Subcutaneous abdominal adipose tissue (tissue), 5 donors: ENCODE data around the gene PPID.
"Not testable (repeated sequence)": the region's sequence is repeated elsewhere in the genome, so short reads cannot be mapped to it uniquely, and the experiment has no call there.

Experiments
- H3K27ac ChIP-seq: one replicate; pipeline ENCODE4 v1.7.0; 2013; ENCODE audit warnings: low read depth, mild to moderate bottlenecking, inconsistent platforms, low read length, moderate library complexity
- H3K27me3 ChIP-seq, 5 donors: one replicate each; pipeline ENCODE4 v1.7.0; 2013; ENCODE audit warnings: low read length in 5 of 5, inconsistent platforms in 1 of 5; ENCODE audit not compliant: control insufficient read depth in 5 of 5, insufficient read depth in 4 of 5
- H3K36me3 ChIP-seq, 5 donors: one replicate each; pipeline ENCODE4 v1.7.0; 2013; ENCODE audit warnings: low read length in 5 of 5; ENCODE audit not compliant: control insufficient read depth in 5 of 5, insufficient read depth in 5 of 5
- H3K4me1 ChIP-seq, 5 donors: one replicate each; pipeline ENCODE4 v1.7.0; 2013; ENCODE audit warnings: low read length in 5 of 5, mild to moderate bottlenecking in 3 of 5, moderate library complexity in 1 of 5; ENCODE audit not compliant: control insufficient read depth in 5 of 5, insufficient read depth in 5 of 5
- H3K4me3 ChIP-seq, 5 donors: one replicate each; pipeline ENCODE4 v1.7.0; 2013; ENCODE audit warnings: low read length in 5 of 5, low read depth in 1 of 5
- H3K9ac ChIP-seq, 5 donors: one replicate each; pipeline ENCODE4 v1.7.0; 2013; ENCODE audit warnings: low read length in 5 of 5, mild to moderate bottlenecking in 4 of 5, moderate library complexity in 3 of 5
- H3K9me3 ChIP-seq, 5 donors: one replicate each; pipeline ENCODE4 v1.7.0; 2013; ENCODE audit warnings: low read length in 5 of 5; ENCODE audit not compliant: control insufficient read depth in 5 of 5
- donor health status: healthy.
- donor health status: healthy.
- donor health status: healthy.
- donor health status: healthy.
- donor health status: healthy.

Gene PPID

DNA sequence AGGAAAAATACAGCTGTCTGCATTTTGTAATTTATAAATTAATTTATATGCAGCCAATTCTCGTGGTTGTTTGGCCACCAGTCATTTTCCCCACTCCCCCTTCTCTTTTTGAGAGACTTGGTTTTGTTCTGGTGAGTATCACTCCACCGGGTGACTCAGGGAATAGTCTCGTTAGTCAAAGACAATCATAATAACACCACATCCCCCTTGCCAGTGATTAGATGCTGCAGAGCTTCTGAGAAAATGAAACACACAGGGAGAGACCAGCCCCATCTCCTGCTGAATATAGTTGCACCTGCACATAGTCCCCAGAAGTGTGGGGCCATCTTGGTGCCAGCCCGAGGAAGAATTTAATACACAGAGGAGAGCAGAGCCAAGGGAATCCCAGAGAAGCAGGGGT, 37.7 kb upstream of the PPID start:
- no peak overlapping the region for H3K9ac ChIP-seq
- H3K27me3 ChIP-seq = no peaks in the 10 kb centered on the region
- H3K4me1 ChIP-seq = peaks cover 0 to 4% (median 0%) of the 10 kb centered on the region in 5 donors
- no peaks in the 10 kb centered on the region for H3K9me3 ChIP-seq
- H3K4me3 ChIP-seq = no peak overlapping the region
- no peak overlapping the region for H3K27ac ChIP-seq
- H3K36me3 ChIP-seq = no peaks in the 10 kb centered on the region

- not testable (repeated sequence) for H3K9ac ChIP-seq, H3K27me3 ChIP-seq, H3K36me3 ChIP-seq, H3K27ac ChIP-seq, H3K4me3 ChIP-seq, H3K9me3 ChIP-seq, H3K4me1 ChIP-seq
Observed at GRCh38 chr4:158759539-158759938, 36.3 kb upstream of the PPID start.

GRCh38 chr4:158758703-158759102, 35.5 kb upstream of the PPID start:
- Histone ChIP-seq H3K4me3 (no peak overlapping the region), H3K4me1 (peaks cover 0 to 13% (median 0%) of the 10 kb centered on the region in 5 donors), H3K9ac (no peak overlapping the region), H3K9me3 (no peaks in the 10 kb centered on the region), H3K27ac (no peak overlapping the region), H3K36me3 (no peaks in the 10 kb centered on the region), H3K27me3 (no peaks in the 10 kb centered on the region)

DNA sequence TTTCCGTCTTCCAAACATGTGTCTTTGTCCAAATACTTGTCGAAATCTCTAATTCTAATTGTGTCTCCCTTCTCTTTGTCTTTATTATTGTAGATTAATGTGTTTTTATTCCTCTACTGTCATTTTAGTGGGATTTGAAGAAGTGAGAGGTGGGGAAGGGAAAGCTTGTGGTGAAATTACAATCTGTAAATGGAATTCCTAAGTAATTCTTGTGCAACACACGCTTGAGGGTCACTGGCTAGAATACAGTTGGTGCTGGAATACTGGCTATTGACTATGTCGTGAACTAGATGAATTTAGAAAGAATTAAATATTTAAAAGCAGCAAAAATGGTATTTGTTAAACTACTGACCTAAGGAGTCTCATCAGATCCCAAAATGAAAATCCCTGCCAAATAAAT, 34.9 kb upstream of the PPID start:
- Histone ChIP-seq H3K36me3 (no peaks in the 10 kb centered on the region), H3K4me1 (peaks cover 0 to 13% (median 0%) of the 10 kb centered on the region in 5 donors), H3K4me3 (no peak overlapping the region), H3K9ac (no peak overlapping the region), H3K27ac (no peak overlapping the region), H3K27me3 (no peaks in the 10 kb centered on the region), H3K9me3 (no peaks in the 10 kb centered on the region)

DNA sequence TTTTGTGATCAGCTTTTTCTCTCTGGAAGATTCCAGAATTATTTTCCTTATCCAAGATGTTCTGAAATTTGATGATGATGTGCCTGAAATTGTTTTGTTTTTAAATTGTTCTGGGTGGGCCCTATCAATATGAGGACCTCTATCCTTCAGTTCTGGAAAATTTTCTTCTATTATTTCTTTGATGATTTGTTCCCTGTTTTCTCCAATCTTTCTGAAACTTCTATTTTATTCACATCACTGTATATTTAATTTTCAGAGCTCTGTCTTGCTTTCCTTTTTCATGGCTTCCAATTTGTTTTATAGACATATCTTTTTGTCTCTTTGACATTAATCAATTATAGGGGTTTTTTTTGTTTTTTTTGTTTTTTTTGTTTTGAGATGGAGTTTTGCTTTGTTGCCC, 33.4 kb upstream of the PPID start:
- no peak overlapping the region for H3K9ac ChIP-seq
- no peaks in the 10 kb centered on the region for H3K9me3 ChIP-seq
- peaks cover 0 to 13% (median 0%) of the 10 kb centered on the region in 5 donors for H3K4me1 ChIP-seq
- H3K36me3 ChIP-seq = no peaks in the 10 kb centered on the region
- no peaks in the 10 kb centered on the region for H3K27me3 ChIP-seq
- H3K4me3 ChIP-seq = no peak overlapping the region
- H3K27ac ChIP-seq = no peak overlapping the region

DNA sequence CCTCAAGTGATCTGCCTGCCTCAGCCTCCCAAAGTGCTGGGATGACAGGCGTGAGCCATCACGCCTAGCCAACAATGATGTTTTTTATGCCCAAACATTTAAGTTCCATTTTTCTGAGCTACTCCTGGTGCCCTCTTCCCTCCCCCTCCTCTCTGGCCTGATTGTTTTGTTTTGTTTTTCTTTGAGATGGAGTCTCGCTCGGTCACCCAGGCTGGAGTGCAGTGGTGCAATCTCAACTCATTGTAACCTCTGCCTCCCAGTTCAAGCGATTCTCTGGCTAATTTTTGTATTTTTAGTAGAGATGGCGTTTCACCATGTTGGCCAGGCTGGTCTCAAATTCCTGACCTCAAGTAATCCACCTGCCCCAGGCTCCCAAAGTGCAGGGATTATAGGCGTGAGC, 32.6 kb upstream of the PPID start:
- not testable (repeated sequence) for H3K9me3 ChIP-seq, H3K27ac ChIP-seq, H3K4me3 ChIP-seq, H3K27me3 ChIP-seq, H3K9ac ChIP-seq, H3K36me3 ChIP-seq
- H3K4me1 ChIP-seq = peaks cover 0 to 13% (median 0%) of the 10 kb centered on the region in 5 donors

GRCh38 chr4:158754385-158755180, 31.4 kb upstream of the PPID start:
- H3K27ac ChIP-seq = no peak overlapping the region
- no peaks in the 10 kb centered on the region for H3K36me3 ChIP-seq
- no peaks in the 10 kb centered on the region for H3K9me3 ChIP-seq
- H3K4me3 ChIP-seq = no peak overlapping the region
- no peaks in the 10 kb centered on the region for H3K27me3 ChIP-seq
- peaks cover 0 to 13% (median 0%) of the 10 kb centered on the region in 5 donors for H3K4me1 ChIP-seq
- H3K9ac ChIP-seq = no peak overlapping the region

- H3K4me3 ChIP-seq = no peak overlapping the region
- H3K9me3 ChIP-seq = no peaks in the 10 kb centered on the region
- H3K9ac ChIP-seq = no peak overlapping the region
- no peaks in the 10 kb centered on the region for H3K36me3 ChIP-seq
- H3K4me1 ChIP-seq = peaks cover 0 to 9% (median 0%) of the 10 kb centered on the region in 5 donors
- H3K27ac ChIP-seq = no peak overlapping the region
- no peaks in the 10 kb centered on the region for H3K27me3 ChIP-seq
Observed at GRCh38 chr4:158750379-158750778, 27.2 kb upstream of the PPID start.

DNA sequence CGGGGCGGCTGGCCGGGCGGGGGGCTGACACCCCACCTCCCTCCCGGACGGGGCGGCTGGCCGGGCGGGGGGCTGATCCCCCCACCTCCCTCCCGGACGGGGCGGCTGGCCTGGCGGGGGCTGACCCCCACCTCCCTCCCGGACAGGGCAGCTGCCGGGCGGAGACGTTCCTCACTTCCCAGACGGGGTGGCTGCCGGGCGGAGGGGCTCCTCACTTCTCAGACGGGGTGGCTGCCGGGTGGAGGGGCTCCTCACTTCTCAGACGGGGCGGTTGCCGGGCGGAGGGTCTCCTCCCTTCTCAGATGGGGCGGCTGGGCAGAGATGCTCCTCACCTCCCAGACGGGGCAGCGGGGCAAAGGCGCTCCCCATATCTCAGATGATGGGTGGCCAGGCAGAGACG, 23.3 kb upstream of the PPID start:
- H3K9me3 ChIP-seq, H3K27me3 ChIP-seq, H3K4me3 ChIP-seq, H3K27ac ChIP-seq, H3K36me3 ChIP-seq, H3K4me1 ChIP-seq, H3K9ac ChIP-seq: not testable (repeated sequence)

DNA sequence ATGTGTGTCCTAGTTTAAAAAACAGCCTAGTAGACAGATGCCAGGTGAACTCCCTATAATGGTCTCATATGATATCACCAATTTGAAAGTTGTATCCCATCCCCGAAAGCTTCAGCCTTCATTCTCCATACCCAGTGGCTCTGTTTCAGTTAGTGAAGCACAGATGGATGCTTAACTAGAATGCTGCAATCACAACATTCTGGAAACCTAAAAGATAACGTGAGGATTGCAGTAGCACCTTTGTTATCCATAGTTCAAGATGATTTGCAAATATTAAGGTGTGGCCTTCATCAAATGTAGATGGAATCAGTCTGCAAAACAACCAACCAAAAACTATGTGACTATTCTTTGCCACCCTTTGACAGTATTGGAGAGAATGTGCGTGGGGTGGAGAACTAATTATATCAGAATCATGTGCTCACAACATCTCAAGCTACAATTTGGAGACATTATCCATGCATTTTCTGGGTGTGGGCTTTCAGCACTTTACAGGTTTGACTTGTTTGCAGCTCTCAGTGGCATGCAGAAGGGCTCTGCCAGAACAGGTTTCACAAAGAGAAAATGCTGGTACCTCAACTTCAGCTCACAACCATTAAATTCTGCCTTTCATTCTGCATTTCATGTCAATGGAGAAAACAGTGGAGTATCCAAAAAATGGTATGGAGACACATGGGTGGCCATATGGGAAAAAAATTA, 18.3 kb upstream of the PPID start:
- H3K9ac ChIP-seq = no peak overlapping the region
- no peak overlapping the region for H3K27ac ChIP-seq
- no peaks in the 10 kb centered on the region for H3K27me3 ChIP-seq
- H3K36me3 ChIP-seq = no peaks in the 10 kb centered on the region
- H3K4me3 ChIP-seq = no peak overlapping the region
- no peaks in the 10 kb centered on the region for H3K9me3 ChIP-seq
- no peaks in the 10 kb centered on the region for H3K4me1 ChIP-seq
